ENCODE measurements around the gene TDRD1. TPM values are rescaled to one million over a fixed set of nuclear protein-coding genes. Genes with fewer than 3 reads are reported as not detected.

TDRD1 gene
- total RNA-seq: under 1 TPM; 0.09 to 0.17 TPM
- polyA plus RNA-seq: under 1 TPM; 0.01 to 0.04 TPM

DNA sequence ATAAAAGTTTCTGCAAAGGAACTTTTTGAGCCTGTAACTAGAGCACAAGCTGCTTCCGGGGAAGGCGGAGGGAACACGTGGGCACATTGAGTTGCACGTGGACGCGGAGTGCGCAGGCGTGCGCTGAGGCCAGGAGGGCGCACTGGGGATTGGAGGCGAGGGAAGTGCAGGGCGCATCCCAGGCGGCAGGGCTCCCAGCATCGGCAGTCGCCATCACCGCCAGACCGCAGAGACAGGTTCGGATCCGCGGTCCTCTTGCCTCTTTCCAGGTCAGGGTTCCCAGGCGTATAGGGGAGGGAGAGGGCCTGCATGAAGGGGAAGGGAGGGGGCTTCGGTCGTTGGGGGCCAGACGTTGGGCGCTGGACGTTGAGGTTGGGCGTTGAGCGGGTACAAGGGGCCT, at the start of gene TDRD1:
TDRD1 (plus strand) TSS at position 206 of the 400 bp plus-strand sequence. CDS start 8,479 bp downstream, outside the sequence.
- 73% methylated on average over 28 of the region's 28 CpGs for WGBS
- H3K4me1 ChIP-seq (ENCODE audit: control insufficient read depth in 4 of 4, insufficient read depth in 4 of 4, low read length in 3 of 4): peaks cover 0 to 3% (median 0%) of the 10 kb centered on the region in 4 donors
- no peak within 1 kb of the TSS for H3K4me3 ChIP-seq (ENCODE audit: low read depth in 1 of 3, low read length in 3 of 3)
- no peak for DNase-seq (ENCODE audit: low spot score)
- no peak within 1 kb of the TSS for H3K27ac ChIP-seq (ENCODE audit: low read depth in 1 of 2, low read length in 2 of 2)
- no peaks in the 10 kb centered on the region for H3K9me3 ChIP-seq (ENCODE audit: control insufficient read depth in 4 of 4, low read length in 3 of 4)
- no peak within 1 kb of the TSS for H3K9ac ChIP-seq (ENCODE audit: low read depth in 1 of 2, low read length in 2 of 2)
- no peak for TF ChIP-seq MAX (IDR thresholded peaks at IDR 0.05)
- TF ChIP-seq FOXA2 (IDR thresholded peaks at IDR 0.05): no peak
- no peak for TF ChIP-seq NR2F2 (IDR thresholded peaks at IDR 0.05)
- TF ChIP-seq, protein P1, sequence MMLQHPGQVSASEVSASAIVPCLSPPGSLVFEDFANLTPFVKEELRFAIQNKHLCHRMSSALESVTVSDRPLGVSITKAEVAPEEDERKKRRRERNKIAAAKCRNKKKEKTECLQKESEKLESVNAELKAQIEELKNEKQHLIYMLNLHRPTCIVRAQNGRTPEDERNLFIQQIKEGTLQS (IDR thresholded peaks at IDR 0.05): no peak
- no peak for TF ChIP-seq SP1 (IDR thresholded peaks at IDR 0.05)
- no peak for TF ChIP-seq TAF1 (conservative IDR thresholded peaks at IDR 0.05)
- no peak for TF ChIP-seq YY1 (IDR thresholded peaks at IDR 0.05)
- TF ChIP-seq JUND (IDR thresholded peaks at IDR 0.05): no peak
- no peak for TF ChIP-seq RAD21 (IDR thresholded peaks at IDR 0.05)
- no peaks in the 10 kb centered on the region for H3K36me3 ChIP-seq (ENCODE audit: control insufficient read depth in 4 of 4, insufficient read depth in 3 of 4, low read depth in 1 of 4, low read length in 3 of 4)
- no peaks in the 10 kb centered on the region for H3K27me3 ChIP-seq (ENCODE audit: control insufficient read depth in 4 of 4, insufficient read depth in 4 of 4, low read length in 3 of 4)

GRCh38 chr10:114131094-114131493, 48.1 kb upstream of the TDRD1 start:
- no peaks in the 10 kb centered on the region for H3K27me3 ChIP-seq (ENCODE audit: control insufficient read depth in 4 of 4, insufficient read depth in 4 of 4, low read length in 3 of 4)
- H3K9me3 ChIP-seq (ENCODE audit: control insufficient read depth in 4 of 4, low read length in 3 of 4): no peaks in the 10 kb centered on the region
- DNase-seq (ENCODE audit: low spot score): no peak
- no peak overlapping the region for H3K9ac ChIP-seq (ENCODE audit: low read depth in 1 of 2, low read length in 2 of 2)
- TF ChIP-seq MAX (IDR thresholded peaks at IDR 0.05): no peak
- no peak for TF ChIP-seq HNF4G (IDR thresholded peaks at IDR 0.05)
- TF ChIP-seq EGR1 (IDR thresholded peaks at IDR 0.05; ENCODE audit: low read depth in 2 of 2): no peak
- no peak for TF ChIP-seq RXRA (IDR thresholded peaks at IDR 0.05)
- no peak for TF ChIP-seq REST (IDR thresholded peaks at IDR 0.05)
- no peak for TF ChIP-seq GABPA (IDR thresholded peaks at IDR 0.05 in 1 of 2, conservative IDR thresholded peaks at IDR 0.05 in 1 of 2)
- TF ChIP-seq FOXA2 (IDR thresholded peaks at IDR 0.05): no peak
- TF ChIP-seq, protein P2, sequence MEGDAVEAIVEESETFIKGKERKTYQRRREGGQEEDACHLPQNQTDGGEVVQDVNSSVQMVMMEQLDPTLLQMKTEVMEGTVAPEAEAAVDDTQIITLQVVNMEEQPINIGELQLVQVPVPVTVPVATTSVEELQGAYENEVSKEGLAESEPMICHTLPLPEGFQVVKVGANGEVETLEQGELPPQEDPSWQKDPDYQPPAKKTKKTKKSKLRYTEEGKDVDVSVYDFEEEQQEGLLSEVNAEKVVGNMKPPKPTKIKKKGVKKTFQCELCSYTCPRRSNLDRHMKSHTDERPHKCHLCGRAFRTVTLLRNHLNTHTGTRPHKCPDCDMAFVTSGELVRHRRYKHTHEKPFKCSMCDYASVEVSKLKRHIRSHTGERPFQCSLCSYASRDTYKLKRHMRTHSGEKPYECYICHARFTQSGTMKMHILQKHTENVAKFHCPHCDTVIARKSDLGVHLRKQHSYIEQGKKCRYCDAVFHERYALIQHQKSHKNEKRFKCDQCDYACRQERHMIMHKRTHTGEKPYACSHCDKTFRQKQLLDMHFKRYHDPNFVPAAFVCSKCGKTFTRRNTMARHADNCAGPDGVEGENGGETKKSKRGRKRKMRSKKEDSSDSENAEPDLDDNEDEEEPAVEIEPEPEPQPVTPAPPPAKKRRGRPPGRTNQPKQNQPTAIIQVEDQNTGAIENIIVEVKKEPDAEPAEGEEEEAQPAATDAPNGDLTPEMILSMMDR (IDR thresholded peaks at IDR 0.05; ENCODE audit: low read depth, low read length, missing input control): no peak
- no peak for TF ChIP-seq JUND (IDR thresholded peaks at IDR 0.05)
- no peak for TF ChIP-seq ZBTB33 (IDR thresholded peaks at IDR 0.05)
- TF ChIP-seq YY1 (IDR thresholded peaks at IDR 0.05): no peak
- no peak for TF ChIP-seq TAF1 (conservative IDR thresholded peaks at IDR 0.05)
- peaks cover 11 to 66% (median 50%) of the 10 kb centered on the region in 4 donors for H3K36me3 ChIP-seq (ENCODE audit: control insufficient read depth in 4 of 4, insufficient read depth in 3 of 4, low read depth in 1 of 4, low read length in 3 of 4)
- no peak overlapping the region for H3K4me3 ChIP-seq (ENCODE audit: low read depth in 1 of 3, low read length in 3 of 3)
- no peaks in the 10 kb centered on the region for H3K4me1 ChIP-seq (ENCODE audit: control insufficient read depth in 4 of 4, insufficient read depth in 4 of 4, low read length in 3 of 4)
- WGBS: 85% methylated on average over 3 of the region's 3 CpGs
- H3K27ac ChIP-seq (ENCODE audit: low read depth in 1 of 2, low read length in 2 of 2): no peak overlapping the region
